ENCODE measurements around the gene SLC16A5. TPM values are rescaled to one million over a fixed set of nuclear protein-coding genes. Genes with fewer than 3 reads are reported as not detected.
"Not testable (repeated sequence)": the region's sequence is repeated elsewhere in the genome, so short reads cannot be mapped to it uniquely, and the experiment has no call there.

SLC16A5 gene
- total and polyA plus RNA-seq, 3 donors from 2014 or later, result 6.4 to 11.1 (median 6.9) TPM

- no peaks in the 10 kb centered on the region for H3K36me3 ChIP-seq (ENCODE audit: low read depth, missing control alignments)
- peaks cover 2% of the 10 kb centered on the region for H3K4me1 ChIP-seq
- H3K9me3 ChIP-seq, result no peaks in the 10 kb centered on the region
- TF ChIP-seq, protein P1, sequence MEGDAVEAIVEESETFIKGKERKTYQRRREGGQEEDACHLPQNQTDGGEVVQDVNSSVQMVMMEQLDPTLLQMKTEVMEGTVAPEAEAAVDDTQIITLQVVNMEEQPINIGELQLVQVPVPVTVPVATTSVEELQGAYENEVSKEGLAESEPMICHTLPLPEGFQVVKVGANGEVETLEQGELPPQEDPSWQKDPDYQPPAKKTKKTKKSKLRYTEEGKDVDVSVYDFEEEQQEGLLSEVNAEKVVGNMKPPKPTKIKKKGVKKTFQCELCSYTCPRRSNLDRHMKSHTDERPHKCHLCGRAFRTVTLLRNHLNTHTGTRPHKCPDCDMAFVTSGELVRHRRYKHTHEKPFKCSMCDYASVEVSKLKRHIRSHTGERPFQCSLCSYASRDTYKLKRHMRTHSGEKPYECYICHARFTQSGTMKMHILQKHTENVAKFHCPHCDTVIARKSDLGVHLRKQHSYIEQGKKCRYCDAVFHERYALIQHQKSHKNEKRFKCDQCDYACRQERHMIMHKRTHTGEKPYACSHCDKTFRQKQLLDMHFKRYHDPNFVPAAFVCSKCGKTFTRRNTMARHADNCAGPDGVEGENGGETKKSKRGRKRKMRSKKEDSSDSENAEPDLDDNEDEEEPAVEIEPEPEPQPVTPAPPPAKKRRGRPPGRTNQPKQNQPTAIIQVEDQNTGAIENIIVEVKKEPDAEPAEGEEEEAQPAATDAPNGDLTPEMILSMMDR (IDR thresholded peaks at IDR 0.05), result no peak
- TF ChIP-seq POLR2A (IDR thresholded peaks at IDR 0.05), result no peak
- 85 to 98% methylated on average over 8 of the region's 8 CpGs for WGBS, 2 donors
- H3K27ac ChIP-seq, result no peak overlapping the region
- H3K4me3 ChIP-seq, result no peak overlapping the region
- intact Hi-C loops (cut with DNase I; ENCODE audit: low total_unique reads), result no loop called here
- no peak for DNase-seq
- no peaks in the 10 kb centered on the region for H3K27me3 ChIP-seq
Measured at GRCh38 chr17:75126954-75127353, 39.2 kb downstream of the SLC16A5 start.

- intact Hi-C loops (cut with DNase I; ENCODE audit: low total_unique reads); DNase-seq; H3K27ac ChIP-seq: not testable (repeated sequence)
Measured at GRCh38 chr17:75127936-75128335, 40.2 kb downstream of the SLC16A5 start.

GRCh38 chr17:75128694-75129505, 41.1 kb downstream of the SLC16A5 start:
- no peak for DNase-seq
- H3K27ac ChIP-seq, result no peak overlapping the region
- no peaks in the 10 kb centered on the region for H3K36me3 ChIP-seq (ENCODE audit: low read depth, missing control alignments)
- no peak overlapping the region for H3K4me3 ChIP-seq
- no peaks in the 10 kb centered on the region for H3K9me3 ChIP-seq
- WGBS, 2 donors, result 81 to 89% methylated on average over 7 to 25 of the region's 33 CpGs
- intact Hi-C loops (cut with DNase I; ENCODE audit: low total_unique reads), result no loop called here
- no peaks in the 10 kb centered on the region for H3K27me3 ChIP-seq
- H3K4me1 ChIP-seq, result peaks cover 9% of the 10 kb centered on the region
- TF ChIP-seq, protein P1 (IDR thresholded peaks at IDR 0.05), result no peak
- TF ChIP-seq POLR2A (IDR thresholded peaks at IDR 0.05), result no peak

More at GRCh38 chr17:75127936-75128335, 40.2 kb downstream of the SLC16A5 start:
- WGBS, 2 donors, result 90 to 93% methylated on average over 5 of the region's 5 CpGs
- H3K27me3 ChIP-seq; H3K4me1 ChIP-seq; H3K4me3 ChIP-seq; H3K36me3 ChIP-seq (ENCODE audit: low read depth, missing control alignments); H3K9me3 ChIP-seq: not testable (repeated sequence)

- no peak for TF ChIP-seq POLR2A (IDR thresholded peaks at IDR 0.05)
- TF ChIP-seq, protein P1 (IDR thresholded peaks at IDR 0.05), result no peak
- no peaks in the 10 kb centered on the region for H3K36me3 ChIP-seq (ENCODE audit: low read depth, missing control alignments)
- intact Hi-C loops (cut with DNase I; ENCODE audit: low total_unique reads), result no loop called here
- H3K27ac ChIP-seq, result no peak overlapping the region
- WGBS, 2 donors, result 84 to 85% methylated on average over 8 to 9 of the region's 9 CpGs
- H3K27me3 ChIP-seq, result no peaks in the 10 kb centered on the region
- DNase-seq, result no peak
- peaks cover 9% of the 10 kb centered on the region for H3K4me1 ChIP-seq
- H3K9me3 ChIP-seq, result no peaks in the 10 kb centered on the region
- H3K4me3 ChIP-seq, result no peak overlapping the region
Measured at GRCh38 chr17:75129576-75129975, 41.8 kb downstream of the SLC16A5 start.

- intact Hi-C loops (cut with DNase I; ENCODE audit: low total_unique reads), result no loop called here
- DNase-seq, result no peak
- H3K27me3 ChIP-seq, result no peaks in the 10 kb centered on the region
- no peaks in the 10 kb centered on the region for H3K36me3 ChIP-seq (ENCODE audit: low read depth, missing control alignments)
- TF ChIP-seq, protein P1 (IDR thresholded peaks at IDR 0.05), result no peak
- no peak for TF ChIP-seq POLR2A (IDR thresholded peaks at IDR 0.05)
- H3K4me1 ChIP-seq, result peaks cover 13% of the 10 kb centered on the region
- peak overlapping the region in 1 of 2 donors; percentile 87 for H3K27ac ChIP-seq
- H3K4me3 ChIP-seq, result peak overlapping the region in 1 of 2 donors; percentile 81
- WGBS, 2 donors, result 50 to 55% methylated on average over 7 to 24 of the region's 24 CpGs
- no peaks in the 10 kb centered on the region for H3K9me3 ChIP-seq
Measured at GRCh38 chr17:75130059-75130631, 42.4 kb downstream of the SLC16A5 start.
